ENCODE data around the gene EMC10.

EMC10 gene

DNA sequence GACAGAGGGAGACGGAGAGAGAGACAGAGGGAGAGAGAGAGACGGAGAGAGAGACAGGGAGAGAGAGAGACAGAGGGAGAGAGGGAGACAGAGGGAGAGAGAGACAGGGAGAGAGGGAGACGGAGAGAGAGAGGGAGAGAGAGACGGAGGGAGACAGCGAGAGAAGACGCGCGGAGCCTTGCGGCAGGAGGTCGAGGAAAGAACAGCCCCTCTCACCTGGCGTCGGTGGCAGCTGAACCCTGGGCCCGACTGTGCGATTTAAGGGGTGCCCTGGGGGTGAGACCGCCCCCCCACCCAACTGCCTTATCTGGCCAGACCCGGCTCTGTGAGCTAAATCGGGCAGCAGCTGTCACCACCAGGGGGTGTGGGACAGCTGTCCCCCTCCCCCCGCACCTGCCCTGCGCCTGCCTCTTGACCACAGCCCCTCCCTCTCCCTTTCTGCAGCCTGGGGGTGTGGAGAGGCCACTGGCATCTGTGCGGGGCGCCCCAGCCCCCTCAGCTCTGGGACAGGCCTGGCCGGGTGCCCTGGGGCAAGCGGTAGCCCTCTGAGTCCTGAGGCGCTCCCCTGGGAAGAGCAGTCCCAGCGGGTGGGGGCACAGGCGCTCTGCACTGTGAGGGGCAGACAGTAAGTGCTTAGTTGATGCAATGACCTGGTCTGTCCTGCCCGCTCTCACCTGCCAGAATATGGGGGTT is 23.9 kb downstream of the EMC10 start:
- DNase-seq (ENCODE audit: low read depth) = no peak
- H3K4me3 ChIP-seq (ENCODE audit: low read length) = no peak overlapping the region
- TF ChIP-seq, protein P1, sequence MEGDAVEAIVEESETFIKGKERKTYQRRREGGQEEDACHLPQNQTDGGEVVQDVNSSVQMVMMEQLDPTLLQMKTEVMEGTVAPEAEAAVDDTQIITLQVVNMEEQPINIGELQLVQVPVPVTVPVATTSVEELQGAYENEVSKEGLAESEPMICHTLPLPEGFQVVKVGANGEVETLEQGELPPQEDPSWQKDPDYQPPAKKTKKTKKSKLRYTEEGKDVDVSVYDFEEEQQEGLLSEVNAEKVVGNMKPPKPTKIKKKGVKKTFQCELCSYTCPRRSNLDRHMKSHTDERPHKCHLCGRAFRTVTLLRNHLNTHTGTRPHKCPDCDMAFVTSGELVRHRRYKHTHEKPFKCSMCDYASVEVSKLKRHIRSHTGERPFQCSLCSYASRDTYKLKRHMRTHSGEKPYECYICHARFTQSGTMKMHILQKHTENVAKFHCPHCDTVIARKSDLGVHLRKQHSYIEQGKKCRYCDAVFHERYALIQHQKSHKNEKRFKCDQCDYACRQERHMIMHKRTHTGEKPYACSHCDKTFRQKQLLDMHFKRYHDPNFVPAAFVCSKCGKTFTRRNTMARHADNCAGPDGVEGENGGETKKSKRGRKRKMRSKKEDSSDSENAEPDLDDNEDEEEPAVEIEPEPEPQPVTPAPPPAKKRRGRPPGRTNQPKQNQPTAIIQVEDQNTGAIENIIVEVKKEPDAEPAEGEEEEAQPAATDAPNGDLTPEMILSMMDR (conservative IDR thresholded peaks at IDR 0.05; ENCODE audit: low read depth, low read length) = peak; percentile 40

DNA sequence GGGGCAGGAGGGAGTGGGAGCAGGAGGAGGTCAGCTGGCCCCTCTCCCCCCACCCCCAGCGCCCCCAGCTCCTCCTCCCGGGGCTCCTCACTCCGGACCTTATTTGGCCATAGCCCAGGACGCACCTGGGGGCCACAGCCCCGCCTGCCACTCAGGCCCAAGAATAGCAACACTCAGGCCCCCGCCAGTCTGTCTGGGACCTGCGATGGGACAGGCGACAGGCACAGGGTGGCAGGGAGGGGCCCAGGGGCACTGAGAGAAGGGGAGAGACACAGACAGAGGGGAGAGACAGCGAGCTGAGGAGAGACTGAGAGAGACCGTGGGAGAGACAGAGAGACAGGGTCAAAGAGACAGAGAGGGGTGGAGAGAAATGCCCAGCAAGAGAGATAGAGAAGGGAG is 24.4 kb downstream of the EMC10 start:
- no peak for DNase-seq (ENCODE audit: low read depth)
- no peak overlapping the region for H3K4me3 ChIP-seq (ENCODE audit: low read length)
- TF ChIP-seq, protein P1 (conservative IDR thresholded peaks at IDR 0.05; ENCODE audit: low read depth, low read length) = no peak

DNA sequence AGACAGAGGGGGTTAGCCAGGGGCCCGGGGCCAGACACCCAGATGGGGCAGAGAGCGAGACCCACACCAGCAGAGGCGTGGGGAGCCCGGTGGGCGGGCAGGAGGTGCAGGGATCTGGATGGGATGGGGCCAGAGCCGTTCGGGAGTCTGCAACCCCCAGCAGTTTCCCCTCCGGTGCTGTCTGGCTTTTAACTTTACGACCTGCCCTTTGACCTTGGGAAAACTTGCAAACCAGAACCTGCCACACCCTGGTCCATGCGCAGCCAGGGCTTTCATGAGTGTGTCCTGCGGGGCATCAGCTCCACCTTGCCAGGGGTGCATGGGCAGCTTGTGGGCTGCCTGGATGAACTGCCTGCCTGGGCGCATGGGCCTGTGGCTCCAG is 24.9 kb downstream of the EMC10 start:
- no peak for DNase-seq (ENCODE audit: low read depth)
- H3K4me3 ChIP-seq (ENCODE audit: low read length) = no peak overlapping the region
- TF ChIP-seq, protein P1 (conservative IDR thresholded peaks at IDR 0.05; ENCODE audit: low read depth, low read length) = no peak

DNA sequence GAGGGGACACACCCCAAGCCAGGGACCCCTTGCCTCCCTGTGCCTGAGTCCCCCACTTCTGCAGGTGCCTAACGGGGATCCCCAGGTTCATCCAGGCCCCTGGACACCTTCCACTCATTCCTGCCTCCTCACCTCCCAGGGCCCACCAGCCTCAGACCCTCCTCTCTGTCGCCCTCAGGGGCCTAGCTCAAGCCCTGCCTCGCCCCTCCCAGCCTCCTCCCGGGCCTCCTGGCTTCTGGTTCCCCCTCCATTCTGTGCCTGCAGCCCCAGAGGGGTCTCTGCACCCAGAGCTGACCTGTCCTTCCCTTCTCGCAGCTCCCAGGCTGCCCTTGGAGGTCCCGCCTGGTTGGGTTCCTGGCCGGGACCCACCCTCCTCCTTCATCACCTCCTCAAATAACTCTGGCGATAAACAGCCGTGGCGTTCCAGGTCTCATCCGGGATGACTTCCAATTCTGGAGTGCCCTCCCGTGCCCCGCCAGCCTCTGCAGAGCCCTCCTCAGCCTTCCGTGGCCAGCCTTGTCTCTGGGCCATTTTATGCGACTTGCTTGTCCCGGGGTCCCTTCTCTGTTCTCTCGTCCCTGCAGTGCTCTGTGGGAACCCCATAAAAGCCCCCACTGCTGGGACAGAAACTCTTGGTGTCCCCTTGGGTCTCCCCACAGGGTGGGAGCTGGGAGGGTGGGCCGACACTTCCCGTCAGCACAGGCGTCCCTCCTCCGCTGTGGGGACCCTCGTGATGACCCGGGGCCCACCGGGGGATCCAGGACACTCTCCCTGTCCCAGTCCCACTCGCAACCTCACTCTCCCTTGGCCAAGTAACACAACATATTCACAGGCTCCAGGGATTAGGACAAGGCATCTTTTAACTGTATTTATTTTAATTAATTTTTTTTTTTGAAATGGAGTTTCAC is 25.5 kb downstream of the EMC10 start:
- TF ChIP-seq, protein P1 (conservative IDR thresholded peaks at IDR 0.05; ENCODE audit: low read depth, low read length) = no peak
- DNase-seq (ENCODE audit: low read depth) = no peak
- H3K4me3 ChIP-seq (ENCODE audit: low read length) = no peak overlapping the region

DNA sequence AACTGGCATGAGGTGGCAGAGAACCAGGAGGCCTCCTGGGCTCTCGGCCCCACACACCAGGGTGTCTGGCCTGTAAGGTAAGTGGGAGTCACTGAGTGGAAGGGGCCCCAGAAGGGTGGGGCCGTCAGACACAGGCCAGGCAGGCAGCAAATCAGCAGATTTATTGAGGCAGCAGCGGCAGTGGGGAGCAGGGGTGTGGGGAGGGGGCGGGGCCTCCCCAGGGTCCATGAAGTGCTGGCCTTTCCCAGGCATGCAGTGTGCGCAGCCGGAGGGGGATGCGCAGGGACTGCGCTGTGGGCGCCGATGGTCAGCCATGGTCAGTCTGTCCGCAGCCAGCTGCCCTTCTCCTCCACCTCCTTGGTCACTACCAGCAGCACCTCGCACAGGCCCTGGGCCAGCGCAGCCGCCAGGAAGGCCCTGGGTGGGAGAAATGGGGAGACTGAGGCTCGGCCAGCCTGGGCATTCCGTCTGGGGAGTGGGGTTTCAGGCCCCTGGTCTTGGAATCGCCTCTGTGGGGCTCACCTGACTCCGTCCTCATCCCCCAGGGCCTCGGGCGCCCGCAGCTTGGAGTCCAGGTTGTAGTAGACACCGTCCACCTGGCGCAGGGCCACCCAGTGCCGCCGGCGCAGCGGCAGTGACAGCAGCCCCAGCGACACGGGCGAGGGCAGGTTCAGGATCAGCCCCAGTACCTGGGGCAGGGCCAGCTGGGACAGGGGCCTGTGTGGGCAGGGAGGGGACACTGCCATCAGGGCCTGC is 29.7 kb downstream of the EMC10 start:
- TF ChIP-seq, protein P1 (conservative IDR thresholded peaks at IDR 0.05; ENCODE audit: low read depth, low read length) = no peak
- DNase-seq (ENCODE audit: low read depth) = no peak
- no peak overlapping the region for H3K4me3 ChIP-seq (ENCODE audit: low read length)

DNA sequence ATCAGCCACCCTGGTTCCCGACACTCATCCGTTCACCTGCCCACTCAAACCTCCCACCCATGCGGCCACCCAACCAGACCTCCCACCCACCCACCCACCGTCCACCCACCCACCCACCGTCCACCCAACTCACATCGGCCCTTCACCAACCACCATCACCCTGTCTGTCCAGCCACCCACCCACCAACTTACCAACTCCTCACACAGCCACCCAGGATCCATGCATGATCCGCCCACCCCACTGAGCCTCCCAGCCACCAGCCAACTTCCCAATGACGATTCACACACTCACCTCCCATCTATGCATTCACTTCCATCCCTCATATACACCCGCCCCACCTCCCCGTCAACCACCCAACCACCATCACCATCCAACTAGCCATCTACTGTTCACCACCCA is 30.4 kb downstream of the EMC10 start:
- H3K4me3 ChIP-seq (ENCODE audit: low read length) = no peak overlapping the region
- TF ChIP-seq, protein P1 (conservative IDR thresholded peaks at IDR 0.05; ENCODE audit: low read depth, low read length) = no peak
- DNase-seq (ENCODE audit: low read depth) = no peak

All from retinal pigment epithelial cell (primary cell).